C4-2B (cell line): ENCODE results near the gene ZNF792.

ENCODE experiments used
- CTCF ChIP-seq: fragments of 450-650 bp; conservative IDR thresholded peaks from 2 replicates; pipeline ENCODE4 v1.5.1; 2017; ENCODE audit warnings: mild to moderate bottlenecking
- ZFX ChIP-seq: fragments of 450-650 bp; IDR thresholded peaks from 2 replicates; pipeline ENCODE4 v1.6.1; 2017

DNA sequence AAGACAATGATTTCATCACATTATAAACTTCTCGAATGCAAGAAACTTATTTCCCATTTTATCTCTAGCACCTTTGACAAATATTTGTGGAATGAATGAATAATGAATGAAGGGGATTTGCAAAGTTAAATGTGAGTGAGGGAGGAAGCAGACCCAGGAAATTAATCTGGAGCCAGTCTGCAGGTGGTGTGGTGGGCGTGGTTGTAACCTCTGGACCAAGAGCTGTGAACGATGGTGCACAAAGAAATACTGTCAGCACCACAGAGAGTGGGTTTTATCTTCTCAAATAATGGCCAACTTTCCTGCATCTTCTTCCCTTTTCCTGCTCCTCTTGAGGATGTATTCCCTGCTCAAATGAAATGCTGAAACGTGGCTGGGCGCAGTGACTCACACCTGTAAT, 11.0 kb upstream of the ZNF792 start:
- no peak for TF ChIP-seq CTCF
- no peak for TF ChIP-seq ZFX
